HuH-7 (cell line): ENCODE measurements around the gene GLCCI1.
"Not testable (repeated sequence)": the region's sequence is repeated elsewhere in the genome, so short reads cannot be mapped to it uniquely, and the experiment has no call there.

Experiments
- DNase-seq: peaks from one replicate; pipeline ENCODE4 v3.0.0; 2011; ENCODE audit warnings: low spot score

GLCCI1 gene

DNA sequence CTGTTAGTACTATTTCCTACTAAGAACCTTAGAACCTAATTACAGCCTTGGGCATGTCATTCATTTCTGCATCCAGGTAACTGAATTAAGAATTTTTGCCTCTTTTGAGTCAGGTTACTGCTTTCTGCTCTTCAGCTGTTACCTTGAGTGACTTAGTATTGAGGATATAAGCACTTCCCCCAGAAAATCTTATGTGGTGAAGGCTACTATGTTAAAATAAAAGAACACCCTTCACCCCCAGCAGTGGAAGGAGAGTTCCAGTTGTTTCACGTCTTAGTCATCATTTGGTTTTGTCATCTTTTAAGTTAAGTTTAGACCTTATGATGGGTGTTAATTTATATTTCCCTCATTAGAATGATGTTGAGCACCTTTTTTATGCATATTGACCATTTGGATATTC is 82.8 kb downstream of the GLCCI1 start:
- no peak for DNase-seq

DNA sequence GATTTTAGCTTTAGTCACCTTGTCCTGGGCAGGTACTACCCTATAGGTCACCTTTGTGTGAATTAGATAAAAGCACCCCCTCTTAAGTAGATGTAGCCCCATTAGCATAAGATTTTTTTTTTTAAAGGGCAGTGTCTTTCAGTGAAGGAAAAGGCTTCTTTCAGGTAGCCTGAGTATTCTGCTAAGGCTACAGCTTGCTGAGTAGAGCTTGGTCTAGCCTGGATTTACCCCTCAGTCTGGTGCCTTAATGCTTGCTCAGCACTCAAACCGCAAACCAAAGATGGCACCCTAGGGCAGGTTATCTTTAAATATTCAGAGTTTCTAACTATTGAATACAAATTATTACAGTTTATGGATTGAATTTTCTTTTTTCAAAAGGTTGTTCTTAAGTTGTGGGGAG is 83.4 kb downstream of the GLCCI1 start:
- DNase-seq: no peak

DNA sequence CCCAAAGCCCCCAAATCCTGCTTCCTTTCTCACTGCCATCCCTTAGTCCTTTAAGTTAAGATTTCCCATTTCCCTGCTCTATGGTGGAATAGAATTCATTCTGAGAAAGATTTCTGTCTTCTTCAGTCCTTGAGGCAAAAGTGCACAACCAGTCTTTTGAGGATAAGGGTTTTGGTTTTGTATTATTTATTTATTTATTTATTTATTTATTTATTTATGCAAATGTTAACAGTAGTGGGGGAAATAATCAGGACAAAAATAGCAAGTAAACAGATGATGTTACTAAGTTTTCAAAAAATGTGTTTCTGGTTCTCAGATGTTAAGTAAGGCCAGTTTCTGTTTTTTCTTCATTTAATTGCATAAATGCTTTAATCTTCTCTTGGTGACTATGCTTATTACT is 84.2 kb downstream of the GLCCI1 start:
- DNase-seq: no peak

DNA sequence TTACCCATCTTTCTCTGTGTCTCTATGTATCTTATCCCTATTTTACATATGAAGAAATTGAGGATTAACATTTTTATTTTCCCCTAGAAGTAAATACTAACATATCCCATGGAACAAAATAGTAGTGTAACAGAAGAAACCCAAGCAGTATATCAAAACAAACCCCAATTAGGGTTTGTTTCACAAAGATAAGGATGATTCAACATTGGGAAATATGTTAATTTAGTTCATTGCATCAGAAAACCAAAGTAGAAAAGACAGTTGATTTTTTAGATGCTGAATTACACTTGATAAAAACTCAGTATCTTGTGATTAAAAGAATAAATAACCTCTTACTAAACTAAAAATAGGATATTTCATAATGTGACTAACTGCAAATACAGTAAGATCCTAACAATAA is 87.8 kb downstream of the GLCCI1 start:
- no peak for DNase-seq

- DNase-seq: no peak
Observed at GRCh38 chr7:8057566-8057965, 89.0 kb downstream of the GLCCI1 start.

DNA sequence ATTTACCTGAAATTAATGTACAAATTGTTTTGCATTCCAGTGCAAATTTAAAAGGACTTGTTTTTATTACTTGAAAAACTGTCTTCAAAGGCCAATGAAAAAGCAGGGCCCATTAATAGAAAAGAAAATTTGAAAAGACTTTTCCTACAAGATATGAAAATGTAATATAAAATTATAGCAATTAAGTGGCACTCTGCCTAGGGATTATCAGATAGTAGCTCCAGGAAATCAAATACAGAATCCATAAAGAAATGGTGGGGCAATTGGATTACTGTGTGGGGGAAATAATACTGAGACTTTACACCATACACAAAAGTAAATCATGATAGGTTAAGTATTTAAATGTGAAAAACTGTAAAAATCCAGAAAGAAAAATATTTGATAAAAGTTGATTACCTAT is 89.7 kb downstream of the GLCCI1 start:
- no peak for DNase-seq

DNA sequence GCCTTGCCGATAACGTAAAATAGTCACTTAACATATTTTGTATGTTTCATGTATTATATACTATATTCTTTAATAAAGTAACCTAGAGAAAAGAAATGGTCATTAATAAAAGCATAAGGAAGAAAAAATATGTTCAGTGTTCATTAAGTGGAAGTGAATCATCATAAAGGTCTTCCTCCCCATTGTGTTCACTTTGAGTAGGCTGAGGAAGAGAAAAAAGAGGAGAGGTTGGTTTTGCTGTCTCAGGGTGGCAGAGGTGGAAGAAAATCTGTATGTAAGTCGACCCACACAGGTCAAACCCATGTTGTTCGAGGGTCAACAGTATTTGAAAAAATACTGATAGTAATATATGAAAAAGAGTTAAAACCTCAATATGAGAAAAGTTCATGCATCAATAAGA is 90.3 kb downstream of the GLCCI1 start:
- DNase-seq: no peak

- DNase-seq: no peak
Observed at GRCh38 chr7:8060241-8060640, 91.6 kb downstream of the GLCCI1 start.

DNA sequence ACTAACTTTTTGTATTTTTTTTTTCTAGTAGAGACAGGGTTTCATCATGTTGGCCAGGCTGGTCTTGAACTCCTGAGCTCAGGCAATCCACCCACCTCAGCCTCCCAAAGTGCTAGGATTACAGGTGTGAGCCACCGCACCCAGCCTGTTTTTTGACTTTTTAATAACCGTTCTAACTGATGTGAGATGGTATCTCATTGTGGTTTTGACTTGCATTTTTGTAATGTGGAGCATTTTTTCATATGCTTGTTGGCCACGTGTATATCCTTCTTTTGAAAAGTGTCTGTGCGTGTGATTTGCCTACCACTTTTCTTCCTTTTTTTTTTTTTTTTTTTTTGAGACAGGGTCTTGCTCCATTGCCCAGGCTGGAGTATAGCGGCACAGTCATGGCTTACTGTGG is 94.7 kb downstream of the GLCCI1 start:
- not testable (repeated sequence) for DNase-seq

GRCh38 chr7:8063706-8064297 is 95.2 kb downstream of the GLCCI1 start:
- no peak for DNase-seq

- no peak for DNase-seq
Observed at GRCh38 chr7:8064828-8065227, 96.2 kb downstream of the GLCCI1 start.

- no peak for DNase-seq
Observed at GRCh38 chr7:8065356-8065813, 96.8 kb downstream of the GLCCI1 start.

DNA sequence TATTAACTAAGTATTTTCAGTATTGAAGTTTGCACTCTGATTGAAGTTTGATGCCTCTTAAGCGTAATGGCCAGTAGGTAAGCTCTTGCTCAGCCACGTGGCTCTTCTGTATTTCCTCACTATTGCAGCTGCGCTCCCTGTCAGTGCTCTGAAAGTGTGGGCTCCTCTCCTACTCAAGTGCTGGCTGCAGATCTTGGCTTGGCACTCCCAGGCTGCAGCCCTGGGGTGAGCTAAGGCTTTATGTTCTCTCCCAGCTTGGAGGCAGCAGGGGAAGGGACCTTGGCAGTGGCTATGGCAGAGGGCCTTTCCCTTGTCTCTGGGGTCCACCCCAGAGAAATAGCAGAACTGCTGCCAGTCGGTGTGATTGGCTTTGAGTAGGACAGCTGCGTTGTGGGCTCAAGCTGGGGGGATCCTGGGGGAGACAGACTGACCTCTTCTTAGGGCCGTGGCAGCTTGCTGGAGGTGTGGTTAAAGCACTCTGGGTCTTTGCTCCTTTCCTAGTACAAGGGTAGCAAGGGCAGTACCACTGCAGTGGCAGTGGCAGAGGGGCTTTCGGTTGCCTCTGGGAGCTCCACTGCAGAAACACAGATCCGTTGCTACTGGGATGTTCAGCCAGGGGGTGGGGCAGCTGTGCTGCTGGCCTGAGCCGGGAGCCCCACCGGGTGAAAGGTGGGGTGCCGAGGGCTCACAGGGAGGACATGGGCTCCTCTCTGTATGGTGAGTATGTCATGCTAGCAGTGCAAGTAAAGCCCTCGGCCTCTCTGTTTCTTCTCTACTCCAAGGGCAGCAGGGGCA is 100.5 kb downstream of the GLCCI1 start:
- DNase-seq: no peak

DNA sequence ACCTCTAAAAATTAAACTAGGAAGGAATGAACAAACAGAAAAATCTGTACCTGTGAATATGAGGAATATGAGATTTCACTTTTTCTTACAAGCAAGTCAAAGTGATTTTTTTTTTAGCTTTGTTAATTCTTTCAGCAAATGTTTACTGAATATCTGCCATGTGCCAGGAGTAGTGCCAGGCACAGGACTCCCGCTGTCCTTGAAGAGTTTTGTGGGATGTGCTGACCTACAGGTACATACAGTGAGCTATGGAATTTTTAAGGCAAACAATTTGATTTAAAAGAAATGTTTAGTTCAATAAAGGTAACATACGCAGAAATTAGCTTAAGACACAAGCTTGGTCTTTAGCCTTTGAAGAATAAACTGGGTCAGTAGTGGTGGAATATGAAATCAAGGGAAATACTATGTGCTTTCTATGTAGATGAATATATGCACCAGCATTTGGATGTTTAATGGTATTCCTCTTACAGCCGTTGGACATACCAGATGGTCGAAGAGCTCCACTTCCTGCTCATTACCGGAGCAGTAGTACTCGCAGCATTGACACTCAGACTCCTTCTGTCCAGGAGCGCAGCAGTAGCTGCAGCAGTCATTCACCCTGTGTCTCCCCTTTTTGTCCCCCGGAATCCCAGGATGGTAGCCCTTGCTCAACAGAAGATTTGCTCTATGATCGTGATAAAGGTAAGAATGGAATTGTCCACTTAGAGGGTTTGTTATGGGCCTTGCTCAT is 102.0 kb downstream of the GLCCI1 start:
- DNase-seq: no peak

DNA sequence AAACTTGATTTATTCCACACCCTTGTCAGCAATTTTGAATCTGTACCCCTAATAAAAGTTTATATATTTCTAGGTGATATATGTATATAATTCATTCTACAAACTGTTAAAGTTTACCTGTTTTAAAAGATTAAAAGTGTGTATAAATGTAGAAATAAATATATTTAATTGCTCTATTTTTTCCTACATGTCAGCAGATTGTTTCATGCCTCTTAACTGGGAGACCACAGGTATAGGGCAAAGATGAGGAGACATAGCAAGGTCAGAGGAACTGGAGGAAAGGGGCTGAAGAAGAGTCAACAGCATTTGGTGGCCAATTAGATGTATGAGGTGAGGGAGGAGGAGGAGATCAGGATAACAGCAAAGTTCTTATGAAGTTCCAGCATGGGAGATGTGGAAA is 109.8 kb downstream of the GLCCI1 start:
- DNase-seq: no peak

DNA sequence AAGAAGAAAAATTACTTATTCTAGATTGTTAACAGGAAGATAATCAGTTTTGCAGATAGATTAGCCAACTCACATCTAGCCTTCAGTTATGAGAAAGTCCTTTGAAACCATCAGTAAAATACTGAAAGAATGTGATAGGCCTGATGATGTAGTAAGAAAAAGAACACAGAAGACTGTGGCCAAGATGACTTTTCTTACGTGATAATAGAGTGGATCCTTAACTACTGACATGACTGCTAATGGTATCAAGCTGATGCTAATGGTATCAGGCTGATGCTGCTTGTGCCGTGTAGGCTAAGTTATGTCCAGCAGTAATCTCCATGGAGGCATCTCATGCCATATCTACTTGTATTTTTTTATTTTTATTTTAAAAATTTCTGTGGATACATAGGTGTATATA is 114.2 kb downstream of the GLCCI1 start:
- no peak for DNase-seq

DNA sequence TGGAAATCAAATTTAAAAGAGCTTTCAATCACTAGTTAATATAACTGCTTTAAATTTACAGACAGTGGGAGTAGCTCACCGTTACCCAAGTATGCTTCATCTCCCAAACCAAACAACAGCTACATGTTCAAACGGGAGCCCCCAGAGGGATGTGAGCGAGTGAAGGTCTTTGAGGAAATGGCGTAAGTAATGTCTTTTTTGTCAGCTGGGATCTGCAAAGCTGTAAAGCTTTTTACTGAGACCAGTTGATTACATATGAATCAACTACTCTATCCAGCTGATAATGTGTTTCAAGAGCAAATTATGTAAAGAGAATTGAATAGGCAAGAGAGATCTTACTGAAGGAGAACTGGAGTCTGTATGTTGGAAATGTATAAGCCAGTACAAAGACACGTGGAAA is 116.2 kb downstream of the GLCCI1 start:
- no peak for DNase-seq

GRCh38 chr7:8085420-8085819 is 116.8 kb downstream of the GLCCI1 start:
- DNase-seq: no peak

- DNase-seq: no peak
Observed at GRCh38 chr7:8086239-8086638, 117.6 kb downstream of the GLCCI1 start.

GRCh38 chr7:8089036-8089780 is 120.6 kb downstream of the GLCCI1 start:
- DNase-seq: no peak

DNA sequence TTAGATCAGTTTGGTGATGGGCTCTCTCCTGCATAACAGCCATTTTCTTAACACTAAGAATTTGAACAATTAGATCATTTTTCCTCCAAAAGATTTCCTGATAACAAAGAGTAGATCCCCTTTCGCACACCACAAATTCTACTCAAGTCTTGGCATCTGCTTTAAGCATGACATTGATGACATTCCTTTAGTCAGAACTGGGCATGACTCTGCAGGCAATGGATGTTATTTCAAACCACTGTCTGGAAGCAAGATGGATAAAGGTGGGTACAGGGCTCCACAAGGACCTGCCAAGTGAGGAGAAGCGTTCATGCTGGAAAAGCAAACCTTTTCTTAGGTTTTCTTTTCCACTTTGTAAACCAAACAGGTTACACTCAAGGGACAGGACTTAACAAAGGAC is 123.5 kb downstream of the GLCCI1 start:
- no peak for DNase-seq
